HCT116 (cell line): Measurements from ENCODE around the gene GORASP1. TPM values are rescaled to one million over a fixed set of nuclear protein-coding genes. Genes with fewer than 3 reads are reported as not detected.

Experiments used
- ATAC-seq: fragments of 200-7000 bp; cut with Tn5 transposase; 2 replicates; pipeline ENCODE4 v1.9.1; 2020; ENCODE audit warnings: mild to moderate bottlenecking, moderate library complexity
- BruUV-seq: library from RNA; stranded (reverse); fragments of 400-500 nt; replicated peaks from 2 replicates; lab custom pipeline; 2021; lab: Mats Ljungman, UMichigan
- CTCF ChIA-PET: fragments of 300-600 bp; sonication (Branson Sonifier 250); formaldehyde crosslinking; loops from one replicate; lab custom pipeline; 2021; ENCODE audit warnings: antibody characterized with exemption; lab: Charles Lee
- POLR2A ChIA-PET: fragments of 300-600, 350-600 bp; sonication (Branson Sonifier 250); formaldehyde crosslinking; loops from one replicate; lab custom pipeline; 2021; ENCODE audit warnings: antibody characterized with exemption; lab: Charles Lee
- RAD21 ChIA-PET, 2 experiments: fragments of 300-600 bp; sonication (Branson Sonifier 250); formaldehyde crosslinking; loops; one replicate each; lab custom pipeline; 2023; ENCODE audit warnings: low total read pairs in 2 of 2; ENCODE audit not compliant: uncharacterized antibody in 2 of 2, unreplicated experiment in 2 of 2, low non-redundant PET in 1 of 2; lab: Charles Lee
- DNase-seq: peaks from one replicate; pipeline ENCODE4 v3.0.0-alpha.2; 2010; ENCODE audit warnings: low read depth, low spot score
- H2AFZ ChIP-seq: fragments of 200-600 bp; shearing (Covaris generic), sonication (generic); 2 replicates; pipeline ENCODE4 v1.6.1; 2017; ENCODE audit warnings: low read depth, mixed run types, mixed read lengths, antibody characterized with exemption, low read length; ENCODE audit not compliant: poor library complexity, severe bottlenecking
- H3K27ac ChIP-seq: 2 replicates; pipeline ENCODE4 v1.5.1; 2012; ENCODE audit warnings: low read depth, low read length
- H3K27me3 ChIP-seq: fragments of 200-600 bp; sonication (generic); 2 replicates; pipeline ENCODE4 v1.6.1; 2016; ENCODE audit warnings: mixed run types, low read length, mixed read lengths; ENCODE audit not compliant: insufficient read depth
- H3K36me3 ChIP-seq, 2 experiments: fragments of 200-500 bp in 1 of 2; fragments of 200-600 bp in 1 of 2; sonication (Bioruptor generic) in 1 of 2; sonication (generic) in 1 of 2; 2 replicates each; pipeline versions ENCODE4 v1.5.1 to v1.6.1; 2014 to 2016; ENCODE audit warnings: low read length in 2 of 2, inconsistent platforms in 1 of 2, mixed read lengths in 1 of 2, mixed run types in 1 of 2; ENCODE audit not compliant: insufficient read depth in 2 of 2, control insufficient read depth in 1 of 2
- H3K4me1 ChIP-seq, 2 experiments: fragments of 200-600 bp in 1 of 2; sonication (generic) in 1 of 2; 2 replicates each; pipeline versions ENCODE4 v1.5.1 to v1.6.1; 2012 to 2017; ENCODE audit warnings: low read length in 2 of 2, inconsistent platforms in 1 of 2, mild to moderate bottlenecking in 1 of 2, mixed read lengths in 1 of 2, mixed run types in 1 of 2, moderate library complexity in 1 of 2; ENCODE audit not compliant: insufficient read depth in 2 of 2, control insufficient read depth in 1 of 2
- H3K4me2 ChIP-seq: fragments of 200-600 bp; sonication (generic); 2 replicates; pipeline ENCODE4 v1.6.1; 2017; ENCODE audit warnings: mixed run types, low read length, mixed read lengths
- H3K4me3 ChIP-seq, 2 experiments: fragments of 200-600 bp in 1 of 2; sonication (generic) in 1 of 2; replicated peaks in 1 of 2; 2 replicates each; pipeline ENCODE4 v1.5.1; 2011 to 2016; ENCODE audit warnings: low read length in 2 of 2, control low read depth in 1 of 2, low read depth in 1 of 2, mild to moderate bottlenecking in 1 of 2, mixed read lengths in 1 of 2, mixed run types in 1 of 2
- H3K79me2 ChIP-seq: fragments of 200-600 bp; sonication (generic); 2 replicates; pipeline ENCODE4 v1.6.1; 2017; ENCODE audit warnings: mild to moderate bottlenecking, mixed run types, low read length, moderate library complexity, mixed read lengths; ENCODE audit not compliant: insufficient read depth
- H3K9ac ChIP-seq: fragments of 200-600 bp; sonication (generic); 2 replicates; pipeline ENCODE4 v1.6.1; 2016; ENCODE audit warnings: low read length, mixed read lengths
- H3K9me2 ChIP-seq: fragments of 200-600 bp; sonication (generic), shearing (Covaris generic); 2 replicates; pipeline ENCODE4 v1.6.1; 2017; ENCODE audit warnings: mixed run types, mild to moderate bottlenecking, moderate library complexity; ENCODE audit not compliant: insufficient read depth
- H3K9me3 ChIP-seq, 2 experiments: fragments of 200-500 bp in 1 of 2; fragments of 200-600 bp in 1 of 2; sonication (Bioruptor generic) in 1 of 2; sonication (generic) in 1 of 2; 2 replicates each; pipeline ENCODE4 v1.6.1; 2014 to 2017; ENCODE audit warnings: low read length in 2 of 2, mixed read lengths in 2 of 2, inconsistent platforms in 1 of 2, low read depth in 1 of 2, mild to moderate bottlenecking in 1 of 2, mixed run types in 1 of 2, moderate library complexity in 1 of 2; ENCODE audit not compliant: control insufficient read depth in 1 of 2, insufficient read depth in 1 of 2
- H4K20me1 ChIP-seq: fragments of 200-600 bp; sonication (generic), shearing (Covaris generic); 2 replicates; pipeline ENCODE4 v1.6.1; 2017; ENCODE audit warnings: mixed run types, mild to moderate bottlenecking, moderate library complexity; ENCODE audit not compliant: insufficient read depth
- ATF3 ChIP-seq: IDR thresholded peaks from 2 replicates; pipeline ENCODE4 v1.6.1; 2012
- CBX3 ChIP-seq: IDR thresholded peaks from 2 replicates; pipeline ENCODE4 v1.6.1; 2012; ENCODE audit warnings: low read depth
- CEBPB ChIP-seq: IDR thresholded peaks from 2 replicates; pipeline ENCODE4 v1.6.1; 2012; ENCODE audit warnings: low read depth
- CTCF ChIP-seq, 3 experiments: fragments of 200-600 bp in 1 of 3; sonication (generic) in 1 of 3; IDR thresholded peaks in 2 of 3; conservative IDR thresholded peaks in 1 of 3; 2 replicates each; pipeline ENCODE4 v1.5.1; 2012 to 2017; ENCODE audit warnings: low read depth in 2 of 3, low read length in 2 of 3, antibody characterized with exemption in 1 of 3, borderline replicate concordance in 1 of 3, control low read depth in 1 of 3, mild to moderate bottlenecking in 1 of 3, mixed read lengths in 1 of 3, mixed run types in 1 of 3, moderate library complexity in 1 of 3; ENCODE audit not compliant: insufficient read depth in 1 of 3
- ELF1 ChIP-seq: IDR thresholded peaks from 2 replicates; pipeline ENCODE4 v1.6.1; 2012; ENCODE audit warnings: low read depth, borderline replicate concordance
- FOSL1 ChIP-seq: IDR thresholded peaks from 2 replicates; pipeline ENCODE4 v1.6.1; 2012; ENCODE audit warnings: low read depth
- JUND ChIP-seq: IDR thresholded peaks from 2 replicates; pipeline ENCODE4 v1.6.1; 2012
- MAX ChIP-seq: IDR thresholded peaks from 2 replicates; pipeline ENCODE4 v1.6.1; 2012
- POLR2A ChIP-seq: IDR thresholded peaks from 2 replicates; pipeline ENCODE4 v1.7.0; 2011; ENCODE audit warnings: borderline replicate concordance; ENCODE audit not compliant: insufficient read depth, insufficient read length; ENCODE audit errors: extremely low read depth
- RAD21 ChIP-seq: IDR thresholded peaks from 2 replicates; pipeline ENCODE4 v1.6.1; 2012; ENCODE audit warnings: low read depth, mild to moderate bottlenecking
- SIN3A ChIP-seq: IDR thresholded peaks from 2 replicates; pipeline ENCODE4 v1.6.1; 2012; ENCODE audit warnings: low read depth
- SP1 ChIP-seq: IDR thresholded peaks from 2 replicates; pipeline ENCODE4 v1.6.1; 2012; ENCODE audit warnings: low read depth
- SRF ChIP-seq: IDR thresholded peaks from 2 replicates; pipeline ENCODE4 v1.6.1; 2012; ENCODE audit warnings: low read depth
- YY1 ChIP-seq: IDR thresholded peaks from 2 replicates; pipeline ENCODE4 v1.6.1; 2011; ENCODE audit warnings: low read length, low read depth, moderate library complexity, mild to moderate bottlenecking; ENCODE audit not compliant: insufficient replicate concordance; ENCODE audit errors: extremely low read depth
- ZBTB33 ChIP-seq: IDR thresholded peaks from 2 replicates; pipeline ENCODE4 v1.6.1; 2011; ENCODE audit warnings: mild to moderate bottlenecking, low read length, moderate library complexity; ENCODE audit not compliant: insufficient replicate concordance; ENCODE audit errors: extremely low read depth
- ZFX ChIP-seq: fragments of 450-650 bp; IDR thresholded peaks from 2 replicates; pipeline ENCODE4 v1.6.1; 2017
- ZNF274 ChIP-seq: fragments of 200-500 bp; sonication (Bioruptor generic); IDR thresholded peaks from 2 replicates; pipeline ENCODE4 v1.6.1; 2014; ENCODE audit warnings: mild to moderate bottlenecking, low read depth, low read length, inconsistent platforms
- intact Hi-C: fragments of 100-400 bp; cut with micrococcal nuclease; formaldehyde crosslinking; loops from 2 replicates; pipeline ENCODE4 v1.10.0; 2022
- total RNA-seq: library from RNA; stranded (reverse); gene quantifications from one replicate; pipeline ENCODE4 v1.2.1, GENCODE V29; 2021; ENCODE audit not compliant: unreplicated experiment

GORASP1 gene
- total RNA-seq, 1 experiment from 2014 or later: 38.8 TPM

GRCh38 chr3:39135170-39135805 lies 27.9 kb upstream of the GORASP1 start:
- H4K20me1 ChIP-seq: no peaks in the 10 kb centered on the region
- H3K9me3 ChIP-seq: no peaks in the 10 kb centered on the region
- H3K79me2 ChIP-seq: no peaks in the 10 kb centered on the region
- no TSS peak for BruUV-seq
- intact Hi-C loops: no loop called here
- no peak overlapping the region for H3K9ac ChIP-seq
- H2AFZ ChIP-seq: no peak overlapping the region
- no peaks in the 10 kb centered on the region for H3K9me2 ChIP-seq
- ChIA-PET POLR2A (no interaction called here), RAD21 (no interaction called here), CTCF (no interaction called here)
- no peak for ATAC-seq
- no peak overlapping the region for H3K27ac ChIP-seq
- H3K4me2 ChIP-seq: no peak overlapping the region
- no peak overlapping the region for H3K4me3 ChIP-seq
- peaks cover 4 to 14% of the 10 kb centered on the region in 2 experiments for H3K4me1 ChIP-seq
- H3K36me3 ChIP-seq: no peaks in the 10 kb centered on the region
- no peaks in the 10 kb centered on the region for H3K27me3 ChIP-seq
- DNase-seq: no peak
- TF ChIP-seq ZBTB33 (no peak), POLR2A (no peak), MAX (no peak), YY1 (no peak), RAD21 (no peak), ZFX (no peak), SRF (no peak), CEBPB (no peak), CTCF (IDR thresholded peaks at IDR 0.05 in 2 of 3, conservative IDR thresholded peaks at IDR 0.05 in 1 of 3; ENCODE audit: borderline replicate concordance in 1 of 3, insufficient read depth in 1 of 3, low read depth in 2 of 3, low read length in 2 of 3) (no peak), CBX3 (no peak), SIN3A (no peak), FOSL1 (no peak), SP1 (no peak), JUND (no peak), ATF3 (no peak), ZNF274 (no peak), ELF1 (no peak)
